Measurements from ENCODE around the gene DVL3.
"Not testable (repeated sequence)": the region's sequence is repeated elsewhere in the genome, so short reads cannot be mapped to it uniquely, and the experiment has no call there.

DVL3 gene

GRCh38 chr3:184154885-184155643 is at the start of gene DVL3:
Gene DVL3 (plus strand): TSS chr3:184155377. CDS start chr3:184155636, 259 bp downstream.
- DNase-seq, result peak; percentile 51 to 92 (median 91)

GRCh38 chr3:184110316-184110725 is 44.9 kb upstream of the DVL3 start:
- no peak for DNase-seq

DNA sequence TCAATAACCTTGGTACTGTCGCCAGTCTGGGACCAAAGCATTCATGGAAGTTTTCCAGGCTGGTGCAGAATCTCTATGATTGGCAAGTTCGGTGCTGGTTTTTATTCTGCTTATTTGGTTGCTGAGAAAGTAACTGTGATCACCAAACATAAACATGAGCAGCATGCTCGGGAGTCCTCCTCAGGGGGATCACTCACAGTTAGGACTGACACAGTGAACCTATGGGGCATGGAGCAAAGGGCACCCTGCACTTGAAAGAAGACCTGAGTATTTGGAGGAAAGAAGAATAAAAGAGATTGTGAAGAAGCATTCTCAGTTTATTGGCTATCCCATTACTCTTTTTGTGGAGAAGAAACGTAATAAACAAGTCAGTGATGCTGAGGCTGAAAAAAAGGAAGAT is 39.2 kb upstream of the DVL3 start:
- no peak for DNase-seq

DNA sequence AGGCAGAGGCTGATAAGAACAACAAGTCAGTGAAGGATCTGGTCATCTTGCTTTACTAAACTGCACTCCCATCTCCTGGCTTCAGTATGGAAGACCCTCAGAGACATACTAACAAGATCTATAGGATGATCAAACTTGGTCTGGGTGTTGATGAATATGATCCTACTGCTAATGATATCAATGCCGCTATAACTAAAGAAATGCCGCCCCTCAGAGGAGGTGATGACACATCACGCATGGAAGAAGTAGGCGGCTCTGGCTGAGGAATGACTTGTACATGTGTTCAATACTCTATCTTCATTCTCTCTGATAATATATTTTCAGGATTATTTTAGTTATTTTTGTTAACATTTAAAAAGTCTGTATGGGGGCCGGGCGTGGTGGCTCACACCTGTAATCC is 37.5 kb upstream of the DVL3 start:
- peak in 2 of 3 experiments; percentile 18 to 60 for DNase-seq

DNA sequence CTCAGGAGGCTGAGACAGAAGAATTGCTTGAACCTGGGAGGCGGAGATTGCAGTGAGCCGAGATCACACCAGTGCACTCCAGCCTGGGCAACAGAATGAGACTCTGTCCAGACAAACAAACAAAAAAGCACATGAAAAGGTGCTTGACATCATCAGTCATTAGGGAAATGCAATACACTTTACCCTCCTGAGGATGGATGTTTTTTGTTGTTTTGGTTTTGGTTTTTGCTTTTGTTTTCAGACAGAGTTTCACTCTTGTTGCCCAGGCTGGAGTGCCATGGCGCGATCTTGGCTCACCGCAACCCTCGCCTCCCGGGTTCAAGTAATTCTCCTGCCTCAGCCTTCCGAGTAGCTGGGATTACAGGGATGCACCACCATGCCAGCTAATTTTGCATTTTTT is 34.1 kb upstream of the DVL3 start:
- not testable (repeated sequence) for DNase-seq

GRCh38 chr3:184126006-184126405 is 29.2 kb upstream of the DVL3 start:
- DNase-seq, result no peak

DNA sequence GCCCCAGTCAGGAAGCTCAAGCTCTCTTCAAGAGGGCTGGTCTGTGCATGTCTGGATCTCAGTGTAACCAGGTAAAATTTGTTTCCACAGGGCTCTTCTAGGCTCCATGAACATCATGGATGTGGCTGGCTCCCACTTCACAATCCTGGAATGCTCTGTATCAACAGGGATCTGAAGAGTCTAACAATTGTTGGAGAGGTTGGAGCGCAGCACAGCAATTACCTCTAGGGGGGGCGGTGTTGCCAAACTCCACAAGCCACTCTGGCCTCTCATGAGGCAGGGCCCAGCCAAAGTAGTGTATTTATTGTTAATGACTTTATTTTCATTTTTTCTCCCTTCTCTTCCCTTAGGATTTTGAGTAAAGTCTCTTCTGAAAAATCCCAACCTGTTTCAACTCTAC is 26.2 kb upstream of the DVL3 start:
- peak; percentile 21 to 40 (median 34) for DNase-seq

DNA sequence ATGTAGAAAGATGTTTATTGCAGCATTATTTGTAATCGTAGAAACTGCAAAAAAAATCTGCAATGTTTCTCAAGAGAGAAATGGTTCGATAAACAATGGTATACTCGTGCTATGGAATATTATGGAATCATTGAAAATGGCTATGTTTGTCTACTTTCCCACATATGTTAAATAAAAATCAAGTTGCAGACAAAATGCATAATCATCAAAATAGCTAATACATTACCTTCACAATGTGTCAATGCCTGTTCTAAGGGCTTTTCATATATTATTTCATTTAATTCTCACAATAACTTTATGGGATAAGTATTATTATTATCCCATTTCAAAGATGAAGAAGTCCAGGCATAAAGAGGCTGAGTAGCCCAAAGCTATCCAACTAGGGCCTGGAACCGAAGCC is 22.2 kb upstream of the DVL3 start:
- DNase-seq, result no peak

DNA sequence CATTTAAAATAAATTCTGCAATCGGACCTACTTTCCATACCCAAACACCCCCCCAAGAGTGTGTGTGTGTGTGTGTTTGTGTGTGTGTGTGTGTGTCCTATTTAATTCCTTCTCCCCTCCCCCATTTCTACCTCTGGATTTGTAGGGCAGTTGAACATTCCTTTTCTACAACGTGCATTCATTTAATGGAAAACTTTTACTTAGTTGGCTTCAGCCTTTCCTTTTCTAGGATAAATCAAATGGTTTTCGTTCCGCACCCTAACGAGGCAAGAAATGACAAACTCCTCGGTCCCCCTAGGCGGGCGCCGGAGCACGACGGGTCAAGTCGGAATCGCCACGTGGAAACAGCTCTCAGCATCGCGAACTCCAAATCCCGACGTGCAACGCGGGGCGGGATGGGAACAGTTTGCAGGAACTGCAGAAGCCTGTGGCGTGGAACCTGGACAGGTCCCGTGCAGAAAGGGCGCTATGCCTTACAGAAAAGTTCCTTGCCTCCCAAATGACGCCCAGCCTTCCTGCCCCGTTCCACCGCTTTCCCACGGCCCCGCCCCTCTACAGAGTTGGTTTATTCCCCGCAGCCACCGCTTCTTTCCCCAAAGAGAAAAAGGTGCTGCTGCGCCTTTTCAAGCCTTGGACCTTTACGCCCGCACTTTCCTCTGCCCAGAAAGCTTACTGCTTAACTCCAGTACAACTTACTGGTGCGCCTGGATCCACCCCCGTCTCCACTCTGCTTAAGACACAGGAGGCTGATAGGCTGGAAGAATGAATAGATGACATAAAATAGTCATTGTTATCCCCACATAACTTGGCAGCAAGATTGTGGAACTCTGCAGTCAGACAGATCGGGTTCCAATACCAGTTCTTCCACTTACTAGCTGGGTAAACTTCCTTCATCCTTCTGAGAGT is 21.1 kb upstream of the DVL3 start:
- peak; percentile 75 to 91 (median 86) for DNase-seq

DNA sequence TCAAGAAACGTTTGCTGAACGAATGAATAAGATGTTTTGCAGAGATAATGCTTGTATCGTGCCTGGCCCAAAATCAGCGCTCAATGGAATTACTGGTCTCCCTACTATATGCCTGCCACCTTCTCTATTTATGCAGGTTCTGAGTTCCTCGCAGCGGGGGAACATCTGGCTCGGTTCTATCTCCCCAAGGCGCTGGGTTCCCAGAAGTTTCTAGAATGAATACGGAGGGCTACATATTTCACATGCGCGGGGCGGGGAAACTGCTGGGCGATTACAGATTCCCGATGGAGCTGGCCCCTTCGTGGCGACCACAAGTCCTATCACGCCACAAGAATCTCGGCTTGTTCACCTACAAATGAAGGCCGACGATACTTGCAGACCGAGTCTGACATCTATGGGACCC is 20.4 kb upstream of the DVL3 start:
- no peak for DNase-seq

DNA sequence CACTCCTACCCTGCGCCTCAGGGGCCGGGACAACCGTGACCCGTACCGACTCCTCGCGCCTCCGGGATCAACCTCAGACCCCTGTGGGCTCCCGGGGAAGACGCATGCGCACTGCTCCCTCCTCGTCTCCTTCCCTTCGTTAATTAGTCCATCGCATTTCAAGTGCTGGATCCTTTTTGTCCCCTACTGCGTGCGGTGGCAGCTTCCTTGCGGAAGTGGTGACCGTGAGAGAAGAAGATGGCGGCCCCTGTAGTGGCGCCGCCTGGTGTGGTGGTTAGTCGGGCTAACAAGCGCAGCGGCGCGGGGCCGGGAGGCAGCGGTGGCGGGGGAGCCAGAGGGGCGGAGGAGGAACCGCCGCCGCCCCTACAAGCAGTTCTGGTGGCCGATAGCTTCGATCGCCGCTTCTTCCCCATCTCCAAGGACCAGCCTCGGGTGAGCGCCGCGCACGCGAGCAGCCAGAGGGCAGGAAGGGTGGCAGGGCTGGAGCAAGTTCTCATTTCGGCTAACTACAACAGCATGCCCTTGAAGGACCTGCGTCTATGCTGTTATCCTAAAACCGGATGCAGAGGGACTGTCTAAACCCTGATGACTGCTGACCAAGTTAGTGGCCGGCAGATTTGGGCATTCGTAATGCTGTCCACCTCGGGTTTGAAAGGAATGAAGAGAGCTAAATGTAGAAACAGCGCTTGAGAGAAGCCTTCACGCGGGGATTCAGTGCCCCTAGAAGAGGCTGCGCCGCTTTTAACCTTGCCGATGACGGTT is 19.8 kb upstream of the DVL3 start, which contains the start of gene EIF2B5:
TSS of gene EIF2B5 (plus strand) at position 210 of the 762 bp plus-strand sequence. CDS start at position 238, 28 bp downstream.
- peak; percentile 95 to 99 (median 99) for DNase-seq

- no peak for DNase-seq
These were observed 19.3 kb upstream of the DVL3 start for GRCh38 chr3:184135911-184136260.

DNA sequence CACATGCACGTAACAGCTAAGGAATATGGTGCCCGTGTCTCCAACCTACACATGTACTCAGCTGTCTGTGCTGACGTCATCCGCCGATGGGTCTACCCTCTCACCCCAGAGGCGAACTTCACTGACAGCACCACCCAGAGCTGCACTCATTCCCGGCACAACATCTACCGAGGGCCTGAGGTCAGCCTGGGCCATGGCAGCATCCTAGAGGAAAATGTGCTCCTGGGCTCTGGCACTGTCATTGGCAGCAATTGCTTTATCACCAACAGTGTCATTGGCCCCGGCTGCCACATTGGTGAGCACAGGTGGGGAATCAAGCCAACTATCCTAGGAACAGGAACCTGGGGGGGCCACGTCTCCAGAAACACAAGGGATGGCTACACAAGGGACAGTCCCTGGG is 14.7 kb upstream of the DVL3 start:
- no peak for DNase-seq

DNA sequence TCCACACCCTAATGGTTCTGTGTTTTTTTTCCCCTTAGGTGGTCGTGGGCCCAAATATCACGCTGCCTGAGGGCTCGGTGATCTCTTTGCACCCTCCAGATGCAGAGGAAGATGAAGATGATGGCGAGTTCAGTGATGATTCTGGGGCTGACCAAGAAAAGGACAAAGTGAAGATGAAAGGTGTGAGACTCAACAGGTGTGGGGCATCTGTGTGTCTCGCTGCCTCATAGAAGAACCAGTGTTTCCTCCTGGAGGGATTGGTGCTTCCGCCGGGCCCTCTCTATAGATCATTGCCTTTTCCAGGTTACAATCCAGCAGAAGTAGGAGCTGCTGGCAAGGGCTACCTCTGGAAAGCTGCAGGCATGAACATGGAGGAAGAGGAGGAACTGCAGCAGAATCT is 13.0 kb upstream of the DVL3 start:
- no peak for DNase-seq

DNA sequence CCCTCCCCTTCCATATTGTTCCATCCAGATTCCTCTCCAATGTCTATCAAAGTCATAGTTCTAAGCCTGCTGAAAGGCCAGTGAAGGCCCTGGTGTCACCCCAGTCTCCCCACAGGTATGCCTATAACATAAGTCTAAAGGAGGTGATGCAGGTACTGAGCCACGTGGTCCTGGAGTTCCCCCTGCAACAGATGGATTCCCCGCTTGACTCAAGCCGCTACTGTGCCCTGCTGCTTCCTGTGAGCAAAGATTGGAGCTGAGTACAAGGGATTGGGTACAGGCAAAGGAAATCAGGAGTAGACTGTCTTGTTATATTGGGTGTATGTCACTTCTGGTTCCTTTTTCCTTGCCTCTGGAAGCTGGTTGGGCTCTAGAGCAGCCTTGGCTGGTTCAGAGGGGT is 11.8 kb upstream of the DVL3 start:
- DNase-seq, result no peak

- no peak for DNase-seq
These were observed 10.7 kb upstream of the DVL3 start for GRCh38 chr3:184144505-184144904.

DNA sequence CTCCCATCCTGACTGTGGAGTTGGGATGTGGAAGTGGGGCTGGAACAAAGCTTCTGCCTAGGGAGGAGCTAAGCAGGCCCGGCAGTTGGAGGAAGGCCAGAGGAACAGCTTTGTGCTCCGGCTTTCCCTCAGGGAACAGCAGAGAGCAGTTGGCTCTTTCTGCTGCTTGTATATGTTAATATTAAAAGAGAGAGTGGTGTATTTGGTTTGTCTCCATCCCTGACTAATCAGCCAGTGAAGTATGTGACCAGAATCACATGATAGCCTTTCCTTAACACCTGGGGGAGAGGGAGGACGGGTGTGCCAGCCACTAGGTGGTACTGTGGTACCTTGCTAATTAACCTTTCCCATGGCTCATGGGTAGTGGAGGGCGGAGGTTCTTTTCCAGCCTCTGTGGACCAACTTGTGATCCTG is 10.1 kb upstream of the DVL3 start:
- DNase-seq, result peak in 2 of 3 experiments; percentile 49 to 79

DNA sequence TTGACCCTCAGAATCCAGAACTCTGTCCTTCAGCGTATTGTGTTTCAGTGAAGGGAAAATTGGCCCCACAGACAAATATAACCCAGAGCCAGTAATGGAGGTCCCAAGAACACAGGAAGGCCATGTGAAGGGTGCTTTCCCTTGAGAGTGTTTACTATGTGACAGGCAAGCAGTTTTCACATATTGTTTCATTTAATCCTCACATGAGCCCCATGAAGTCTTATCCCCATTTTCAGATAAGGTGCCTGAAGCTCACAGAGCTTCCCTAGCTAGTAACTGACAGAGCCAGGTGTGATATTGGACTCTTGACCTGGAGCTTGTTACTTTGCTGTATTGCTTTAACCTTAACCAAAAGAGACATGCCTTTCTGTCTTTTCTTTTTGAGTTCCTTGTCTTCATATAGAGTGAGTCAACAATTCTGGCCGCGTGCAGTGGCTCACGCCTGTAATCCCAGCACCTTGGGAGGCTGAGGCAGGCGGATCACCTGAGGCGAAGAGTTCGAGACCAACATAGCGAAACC is 9.4 kb upstream of the DVL3 start:
- no peak for DNase-seq

GRCh38 chr3:184148076-184148475 is 7.1 kb upstream of the DVL3 start:
- DNase-seq, result no peak

DNA sequence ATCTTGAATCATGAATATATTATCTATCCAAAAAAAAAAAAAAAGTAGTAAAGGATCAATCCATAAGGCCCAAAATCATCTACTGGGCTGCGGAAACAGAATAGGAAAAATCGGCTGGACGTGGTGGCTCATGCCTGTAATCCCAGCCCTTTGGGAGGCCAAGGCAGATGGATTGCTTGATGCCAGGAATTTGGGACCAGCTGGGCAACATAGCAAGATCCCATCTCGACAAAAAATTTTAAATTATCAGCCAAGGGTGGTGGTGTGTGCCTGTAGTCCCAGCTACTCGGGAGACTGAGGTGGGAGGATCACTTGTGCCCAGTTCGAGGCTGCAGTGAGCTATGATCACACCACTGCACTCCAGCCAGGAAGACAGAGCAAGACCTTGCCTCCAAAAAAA is 6.1 kb upstream of the DVL3 start:
- no peak for DNase-seq

DNA sequence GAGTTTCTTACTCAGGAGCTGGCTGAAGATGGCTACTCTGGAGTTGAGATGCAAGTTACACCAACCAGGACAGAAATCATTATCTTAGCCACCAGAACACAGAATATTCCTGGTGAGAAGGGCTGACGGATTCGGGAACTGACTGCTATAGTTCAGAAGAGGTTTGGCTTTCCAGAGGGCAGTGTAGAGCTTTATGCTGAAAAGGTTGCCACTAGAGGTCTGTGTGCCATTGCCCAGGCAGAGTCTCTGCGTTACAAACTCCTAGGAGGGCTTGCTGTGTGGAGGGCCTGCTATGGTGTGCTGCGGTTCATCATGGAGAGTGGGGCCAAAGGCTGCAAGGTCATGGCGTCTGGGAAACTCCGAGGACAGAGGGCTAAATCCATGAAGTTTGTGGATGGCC is 5.4 kb upstream of the DVL3 start:
- DNase-seq, result peak in 1 of 3 experiments; percentile 13

DNA sequence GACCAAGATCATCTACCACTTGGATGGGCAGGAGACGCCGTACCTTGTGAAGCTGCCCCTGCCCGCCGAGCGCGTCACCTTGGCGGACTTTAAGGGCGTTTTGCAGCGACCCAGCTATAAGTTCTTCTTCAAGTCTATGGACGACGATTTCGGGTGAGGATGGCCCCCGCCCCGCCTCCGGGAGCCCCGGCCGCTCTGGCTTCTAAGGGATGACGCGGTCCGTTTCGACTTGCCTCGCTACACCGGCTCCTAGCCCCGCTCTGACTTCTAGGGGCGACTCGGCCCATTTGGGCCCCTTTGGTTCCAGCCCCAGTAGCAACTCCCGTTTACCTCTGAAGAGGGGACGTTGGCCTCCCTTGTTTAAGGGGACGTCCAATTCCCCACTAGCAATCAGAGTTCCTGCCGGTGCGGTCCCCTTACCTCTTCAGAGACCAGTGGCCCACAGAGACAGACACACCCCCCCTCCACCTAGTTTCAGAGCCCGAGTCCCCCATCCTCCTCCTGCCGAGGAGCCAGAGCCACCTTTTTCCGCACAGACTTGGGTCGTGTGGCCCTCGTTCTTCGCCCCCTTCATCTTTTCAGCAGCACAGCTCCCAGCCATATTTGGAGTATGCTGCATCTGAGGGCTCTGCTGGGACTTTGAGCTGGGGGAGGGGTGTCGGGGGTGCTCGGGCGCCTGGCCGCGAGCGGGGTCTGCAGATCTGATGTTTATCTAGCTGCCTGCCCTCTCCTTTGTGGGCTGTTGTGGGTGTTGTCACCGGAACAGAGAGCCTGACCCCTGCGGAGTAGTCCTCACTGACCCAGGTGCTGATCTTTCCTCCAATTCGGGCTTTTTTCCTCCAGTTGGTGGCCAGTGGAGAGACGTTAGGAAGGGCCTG is 706 bp downstream of the DVL3 start:
- peak in 2 of 3 experiments; percentile 77 to 78 for DNase-seq
